ENCODE measurements around the gene DCK.

DCK gene

GRCh38 chr4:70993181-70994068 lies at the start of gene DCK:
DCK (plus strand) TSS chr4:70993649; CDS start chr4:70993836, 187 bp downstream.
- Histone ChIP-seq H3K9me3 (no peaks in the 10 kb centered on the region), H3K4me3 (ENCODE audit: low read depth in 1 of 2, low read length in 1 of 2) (peak within 1 kb of the TSS; percentile 76 to 89), H3K27ac (peak within 1 kb of the TSS; percentile 81), H3K27me3 (no peaks in the 10 kb centered on the region), H3K4me1 (ENCODE audit: control insufficient read depth in 1 of 2, insufficient read depth in 1 of 2, low read depth in 1 of 2, low read length in 1 of 2) (peaks cover 40 to 42% of the 10 kb centered on the region in 2 experiments), H3K36me3 (peaks cover under 1% of the 10 kb centered on the region)
- TF ChIP-seq, protein P1, sequence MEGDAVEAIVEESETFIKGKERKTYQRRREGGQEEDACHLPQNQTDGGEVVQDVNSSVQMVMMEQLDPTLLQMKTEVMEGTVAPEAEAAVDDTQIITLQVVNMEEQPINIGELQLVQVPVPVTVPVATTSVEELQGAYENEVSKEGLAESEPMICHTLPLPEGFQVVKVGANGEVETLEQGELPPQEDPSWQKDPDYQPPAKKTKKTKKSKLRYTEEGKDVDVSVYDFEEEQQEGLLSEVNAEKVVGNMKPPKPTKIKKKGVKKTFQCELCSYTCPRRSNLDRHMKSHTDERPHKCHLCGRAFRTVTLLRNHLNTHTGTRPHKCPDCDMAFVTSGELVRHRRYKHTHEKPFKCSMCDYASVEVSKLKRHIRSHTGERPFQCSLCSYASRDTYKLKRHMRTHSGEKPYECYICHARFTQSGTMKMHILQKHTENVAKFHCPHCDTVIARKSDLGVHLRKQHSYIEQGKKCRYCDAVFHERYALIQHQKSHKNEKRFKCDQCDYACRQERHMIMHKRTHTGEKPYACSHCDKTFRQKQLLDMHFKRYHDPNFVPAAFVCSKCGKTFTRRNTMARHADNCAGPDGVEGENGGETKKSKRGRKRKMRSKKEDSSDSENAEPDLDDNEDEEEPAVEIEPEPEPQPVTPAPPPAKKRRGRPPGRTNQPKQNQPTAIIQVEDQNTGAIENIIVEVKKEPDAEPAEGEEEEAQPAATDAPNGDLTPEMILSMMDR (IDR thresholded peaks at IDR 0.05), result peak; percentile 34

GRCh38 chr4:70945046-70945445 lies 48.4 kb upstream of the DCK start:
- Histone ChIP-seq H3K36me3 (no peaks in the 10 kb centered on the region), H3K27me3 (no peaks in the 10 kb centered on the region), H3K4me1 (ENCODE audit: control insufficient read depth in 1 of 2, insufficient read depth in 1 of 2, low read depth in 1 of 2, low read length in 1 of 2) (peaks cover 0 to 6% of the 10 kb centered on the region in 2 experiments), H3K4me3 (ENCODE audit: low read depth in 1 of 2, low read length in 1 of 2) (no peak overlapping the region), H3K9me3 (no peaks in the 10 kb centered on the region), H3K27ac (no peak overlapping the region)
- TF ChIP-seq, protein P1 (IDR thresholded peaks at IDR 0.05), result no peak

DNA sequence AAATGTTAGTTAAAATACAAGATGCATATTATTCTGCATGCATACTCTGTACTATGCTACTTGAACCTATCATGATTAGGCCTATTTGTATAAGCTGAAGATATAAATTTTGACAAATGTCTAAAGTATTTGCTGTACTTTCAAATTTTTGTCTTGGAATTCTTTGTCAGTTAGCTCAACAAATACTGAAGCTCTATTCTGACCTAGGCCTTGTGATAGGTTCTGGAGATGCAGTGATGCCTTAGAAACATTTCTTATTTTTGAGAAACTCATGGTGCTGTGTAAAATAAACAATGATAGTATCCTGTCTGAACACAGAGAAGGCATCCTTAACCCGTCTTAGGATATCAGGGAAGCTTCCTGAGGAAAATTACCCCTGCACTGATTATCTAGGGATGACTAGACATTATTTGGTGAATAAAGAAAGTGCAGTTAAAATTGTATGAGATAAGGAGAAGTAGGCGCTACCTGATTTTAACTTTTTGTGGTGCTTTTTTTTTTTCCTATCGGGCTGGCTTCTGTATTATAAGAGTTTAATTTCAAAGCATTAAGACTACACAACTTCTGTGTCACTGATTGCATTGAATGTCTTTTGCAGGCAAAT lies 47.9 kb upstream of the DCK start:
- TF ChIP-seq, protein P1 (IDR thresholded peaks at IDR 0.05), result no peak
- no peak overlapping the region for H3K27ac ChIP-seq

DNA sequence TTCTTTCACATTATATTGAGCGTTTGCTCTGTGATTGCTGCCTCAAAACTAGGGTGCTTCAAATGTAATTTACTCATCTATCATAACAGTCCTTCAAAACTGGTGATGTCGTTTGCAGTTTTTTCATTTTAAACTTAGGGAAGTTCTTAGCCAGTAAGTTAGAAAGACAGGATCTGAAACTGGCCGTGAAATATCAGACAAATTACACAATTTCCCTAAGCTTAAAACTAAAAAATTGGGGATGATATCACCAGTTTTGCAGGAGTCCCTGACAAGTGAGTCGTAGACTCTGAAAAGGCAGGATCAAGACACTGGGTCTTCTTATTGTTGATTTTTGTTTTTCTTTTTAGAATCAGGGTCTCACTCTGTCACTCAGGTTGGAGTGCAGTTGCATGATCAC lies 46.5 kb upstream of the DCK start:
- no peaks in the 10 kb centered on the region for H3K36me3 ChIP-seq

More for the DNA sequence above, 47.9 kb upstream of the DCK start:
- Histone ChIP-seq H3K4me1 (ENCODE audit: control insufficient read depth in 1 of 2, insufficient read depth in 1 of 2, low read depth in 1 of 2, low read length in 1 of 2) (peaks cover 0 to 6% of the 10 kb centered on the region in 2 experiments), H3K4me3 (ENCODE audit: low read depth in 1 of 2, low read length in 1 of 2) (no peak overlapping the region), H3K36me3 (no peaks in the 10 kb centered on the region), H3K9me3 (no peaks in the 10 kb centered on the region), H3K27me3 (no peaks in the 10 kb centered on the region)

DNA sequence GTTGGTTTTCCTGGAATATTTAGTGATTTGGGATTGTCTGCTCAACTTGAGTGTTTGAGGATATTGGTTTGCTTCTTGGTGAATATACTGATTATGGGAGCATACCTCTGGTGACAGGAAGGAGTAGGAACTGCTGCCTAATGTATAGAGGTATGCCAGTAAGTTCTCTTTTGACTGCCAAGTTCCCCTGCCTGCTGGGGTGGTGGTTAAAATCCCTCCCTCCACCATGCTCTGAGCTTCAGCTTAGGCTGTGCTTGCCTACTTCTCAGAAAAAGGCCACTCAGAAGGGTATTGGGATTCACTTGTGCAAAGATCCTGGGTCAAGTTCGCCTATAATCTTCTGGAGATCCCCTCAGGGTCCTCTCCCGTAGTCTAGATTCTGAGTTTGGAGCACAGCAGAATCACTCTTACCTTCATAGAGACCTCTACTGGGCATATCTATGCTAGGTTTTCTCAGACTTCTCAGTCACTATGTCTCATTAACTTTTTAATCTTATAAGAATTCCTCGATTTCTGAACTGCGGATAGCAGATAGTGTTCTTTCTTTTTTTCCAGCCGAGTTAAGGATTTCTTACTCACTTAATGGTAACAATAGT lies 44.7 kb upstream of the DCK start:
- Histone ChIP-seq H3K4me3 (ENCODE audit: low read depth in 1 of 2, low read length in 1 of 2) (no peak overlapping the region), H3K4me1 (ENCODE audit: control insufficient read depth in 1 of 2, insufficient read depth in 1 of 2, low read depth in 1 of 2, low read length in 1 of 2) (peaks cover 0 to 6% of the 10 kb centered on the region in 2 experiments)

More for the DNA sequence above, 46.5 kb upstream of the DCK start:
- H3K27me3 ChIP-seq, result no peaks in the 10 kb centered on the region
- H3K27ac ChIP-seq, result no peak overlapping the region
- no peak overlapping the region for H3K4me3 ChIP-seq (ENCODE audit: low read depth in 1 of 2, low read length in 1 of 2)
- TF ChIP-seq, protein P1 (IDR thresholded peaks at IDR 0.05), result no peak
- H3K9me3 ChIP-seq, result no peaks in the 10 kb centered on the region
- H3K4me1 ChIP-seq (ENCODE audit: control insufficient read depth in 1 of 2, insufficient read depth in 1 of 2, low read depth in 1 of 2, low read length in 1 of 2), result peaks cover 0 to 6% of the 10 kb centered on the region in 2 experiments

More for the DNA sequence above, 44.7 kb upstream of the DCK start:
- Histone ChIP-seq H3K27me3 (no peaks in the 10 kb centered on the region), H3K9me3 (no peaks in the 10 kb centered on the region), H3K36me3 (no peaks in the 10 kb centered on the region), H3K27ac (no peak overlapping the region)
- TF ChIP-seq, protein P1 (IDR thresholded peaks at IDR 0.05), result no peak
